ENCODE measurements around the gene NTM.

NTM gene

DNA sequence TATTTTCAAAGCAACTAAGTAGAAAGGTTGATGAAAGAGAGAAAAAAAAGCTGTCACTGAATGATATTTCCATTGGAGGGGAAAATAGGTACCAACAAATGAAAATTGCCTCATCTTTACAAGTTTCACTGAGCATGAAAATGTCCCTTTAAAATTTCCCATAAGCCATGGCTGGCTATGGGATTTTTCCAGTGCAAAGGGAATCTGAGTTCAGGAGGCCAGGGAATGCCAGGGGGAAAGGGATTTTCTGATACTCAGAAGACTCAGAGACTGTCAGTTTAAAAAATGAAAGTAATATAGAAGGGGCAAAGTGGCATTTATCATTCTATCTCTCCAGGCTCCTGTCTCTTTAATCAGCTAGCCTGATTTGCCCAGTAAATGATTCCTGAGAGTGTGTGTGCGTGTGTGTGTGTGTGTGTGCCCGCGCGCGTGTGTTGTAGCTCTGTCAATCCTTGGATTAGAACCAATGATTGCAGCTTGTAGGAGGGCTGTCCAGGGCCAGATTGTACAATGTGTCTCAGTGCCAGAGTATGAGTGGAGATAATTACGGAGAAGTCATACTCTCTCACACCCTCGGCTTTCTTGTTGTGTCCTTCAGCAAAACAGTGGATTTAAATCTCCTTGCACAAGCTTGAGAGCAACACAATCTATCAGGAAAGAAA, at the start of gene NTM:
Gene NTM (plus strand): TSS at position 526 of the 662 bp plus-strand sequence.
- H3K4me3 ChIP-seq (ENCODE audit: low read depth, low read length), result no peak within 1 kb of the TSS
- TF ChIP-seq, protein P1, sequence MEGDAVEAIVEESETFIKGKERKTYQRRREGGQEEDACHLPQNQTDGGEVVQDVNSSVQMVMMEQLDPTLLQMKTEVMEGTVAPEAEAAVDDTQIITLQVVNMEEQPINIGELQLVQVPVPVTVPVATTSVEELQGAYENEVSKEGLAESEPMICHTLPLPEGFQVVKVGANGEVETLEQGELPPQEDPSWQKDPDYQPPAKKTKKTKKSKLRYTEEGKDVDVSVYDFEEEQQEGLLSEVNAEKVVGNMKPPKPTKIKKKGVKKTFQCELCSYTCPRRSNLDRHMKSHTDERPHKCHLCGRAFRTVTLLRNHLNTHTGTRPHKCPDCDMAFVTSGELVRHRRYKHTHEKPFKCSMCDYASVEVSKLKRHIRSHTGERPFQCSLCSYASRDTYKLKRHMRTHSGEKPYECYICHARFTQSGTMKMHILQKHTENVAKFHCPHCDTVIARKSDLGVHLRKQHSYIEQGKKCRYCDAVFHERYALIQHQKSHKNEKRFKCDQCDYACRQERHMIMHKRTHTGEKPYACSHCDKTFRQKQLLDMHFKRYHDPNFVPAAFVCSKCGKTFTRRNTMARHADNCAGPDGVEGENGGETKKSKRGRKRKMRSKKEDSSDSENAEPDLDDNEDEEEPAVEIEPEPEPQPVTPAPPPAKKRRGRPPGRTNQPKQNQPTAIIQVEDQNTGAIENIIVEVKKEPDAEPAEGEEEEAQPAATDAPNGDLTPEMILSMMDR (IDR thresholded peaks at IDR 0.05; ENCODE audit: low read depth, low read length, missing control alignments), result no peak
- DNase-seq (ENCODE audit: low read depth), result no peak

DNA sequence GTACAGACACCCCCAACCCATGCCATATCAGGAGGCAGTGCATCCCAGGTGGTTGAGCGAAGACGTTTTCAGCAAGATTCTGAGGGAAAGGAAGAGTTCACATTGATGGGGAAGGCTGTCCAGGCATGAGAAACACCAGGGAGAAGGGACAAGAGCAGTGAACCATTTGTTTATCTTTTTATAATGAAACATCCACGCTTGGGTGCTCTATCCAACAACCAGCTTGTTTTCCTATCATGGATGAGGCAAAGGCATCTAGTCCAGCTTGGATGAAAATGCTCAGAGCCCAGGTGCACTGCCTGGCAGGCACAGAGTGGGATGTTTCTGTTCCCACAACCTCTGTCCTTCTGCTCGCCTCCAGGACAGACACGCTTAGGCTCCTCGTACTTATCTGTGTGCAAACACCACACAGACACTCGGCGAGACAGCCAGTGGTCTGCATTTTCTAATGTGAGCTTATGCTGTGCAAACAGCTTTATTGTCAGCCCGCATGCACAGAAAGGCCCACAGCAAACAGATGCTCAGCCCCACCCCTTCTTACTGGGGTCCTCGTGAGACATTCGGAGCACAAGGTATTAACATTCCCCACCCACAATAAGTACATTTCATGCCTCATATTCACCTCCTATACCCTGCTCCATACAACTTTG, 45.4 kb upstream of the NTM start:
- TF ChIP-seq, protein P1 (IDR thresholded peaks at IDR 0.05; ENCODE audit: low read depth, low read length, missing control alignments), result no peak
- H3K4me3 ChIP-seq (ENCODE audit: low read depth, low read length), result no peak overlapping the region
- DNase-seq (ENCODE audit: low read depth), result no peak

DNA sequence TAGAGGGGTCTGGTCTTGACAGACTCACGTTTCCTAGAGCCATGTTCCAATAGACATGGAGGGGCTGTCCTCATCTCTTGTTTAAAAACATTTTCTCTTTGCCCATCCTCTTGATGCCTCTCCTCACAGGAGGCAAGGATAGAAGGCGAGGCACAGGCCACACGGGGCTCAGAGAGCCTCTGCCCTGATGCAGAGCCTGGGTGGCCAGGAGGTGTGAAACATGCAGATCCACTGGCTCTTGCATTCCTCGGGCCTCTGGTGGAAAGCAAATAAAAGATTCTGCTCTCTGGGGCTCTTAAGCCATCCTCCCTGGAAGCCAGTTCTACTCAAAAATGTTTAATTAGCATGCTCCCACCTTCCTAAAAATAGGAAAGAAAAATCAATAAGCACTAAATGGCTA, 43.6 kb upstream of the NTM start:
- no peak for DNase-seq (ENCODE audit: low read depth)
- no peak overlapping the region for H3K4me3 ChIP-seq (ENCODE audit: low read depth, low read length)
- TF ChIP-seq, protein P1 (IDR thresholded peaks at IDR 0.05; ENCODE audit: low read depth, low read length, missing control alignments), result no peak

DNA sequence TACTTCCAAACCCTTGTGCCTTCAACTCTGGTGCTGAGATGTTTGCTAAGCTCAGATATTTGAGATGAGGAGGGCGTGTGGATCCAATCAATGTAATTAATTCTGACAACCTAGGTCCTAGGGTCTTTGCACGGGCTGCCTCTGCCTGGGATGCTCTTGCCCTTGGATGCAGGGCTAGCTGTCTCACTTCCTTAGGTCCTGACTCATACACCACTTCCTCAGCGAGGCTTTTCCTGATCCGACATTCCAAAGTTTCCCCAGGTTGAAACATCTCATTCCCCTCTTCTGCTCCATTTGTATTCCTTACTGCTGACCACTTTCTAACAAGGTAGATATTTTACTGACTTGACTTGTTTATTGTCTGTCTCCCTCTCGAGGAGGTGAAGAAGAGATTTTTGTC, 43.0 kb upstream of the NTM start:
- no peak for DNase-seq (ENCODE audit: low read depth)
- H3K4me3 ChIP-seq (ENCODE audit: low read depth, low read length), result no peak overlapping the region
- TF ChIP-seq, protein P1 (IDR thresholded peaks at IDR 0.05; ENCODE audit: low read depth, low read length, missing control alignments), result no peak

DNA sequence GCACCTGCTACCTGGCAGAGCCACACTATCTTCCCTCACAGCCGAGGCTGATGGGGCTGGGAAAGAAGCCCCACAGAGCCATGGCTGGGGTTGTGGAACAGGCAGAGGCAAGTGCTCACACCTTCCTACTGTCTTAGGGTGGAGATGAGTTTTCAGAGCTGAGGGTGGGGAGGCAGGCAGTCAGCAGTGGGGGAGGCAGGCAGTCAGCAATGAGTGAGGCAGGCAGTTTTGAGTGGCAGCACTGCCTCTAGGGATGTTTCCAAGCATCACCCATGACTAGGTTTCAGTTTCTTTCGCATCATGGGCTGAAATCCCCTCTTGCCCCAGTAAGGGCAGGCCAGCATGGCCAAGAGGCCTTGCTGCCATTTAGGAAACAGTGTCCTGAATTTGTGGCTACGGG, 41.6 kb upstream of the NTM start:
- TF ChIP-seq, protein P1 (IDR thresholded peaks at IDR 0.05; ENCODE audit: low read depth, low read length, missing control alignments), result no peak
- DNase-seq (ENCODE audit: low read depth), result no peak
- H3K4me3 ChIP-seq (ENCODE audit: low read depth, low read length), result no peak overlapping the region

DNA sequence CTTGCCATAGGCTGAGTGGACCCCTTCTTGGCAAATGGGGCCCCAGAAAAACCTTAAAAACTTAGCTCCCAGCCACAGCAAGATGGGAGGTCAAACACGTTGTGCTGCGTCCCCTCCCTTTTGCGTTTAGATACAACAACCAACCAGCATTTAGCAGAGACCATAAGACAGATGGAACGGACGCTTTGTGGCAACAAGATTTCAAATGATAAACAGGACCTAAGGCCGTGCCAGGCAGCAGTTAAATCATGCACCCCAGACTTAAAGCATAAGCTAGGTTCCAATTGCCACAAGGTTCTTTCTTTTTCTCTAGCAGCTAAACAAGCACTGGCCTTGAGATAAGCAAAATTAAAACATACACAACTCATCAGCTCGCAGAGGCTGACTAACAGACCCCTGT, 39.4 kb upstream of the NTM start:
- no peak for DNase-seq (ENCODE audit: low read depth)
- no peak overlapping the region for H3K4me3 ChIP-seq (ENCODE audit: low read depth, low read length)
- TF ChIP-seq, protein P1 (IDR thresholded peaks at IDR 0.05; ENCODE audit: low read depth, low read length, missing control alignments), result no peak

DNA sequence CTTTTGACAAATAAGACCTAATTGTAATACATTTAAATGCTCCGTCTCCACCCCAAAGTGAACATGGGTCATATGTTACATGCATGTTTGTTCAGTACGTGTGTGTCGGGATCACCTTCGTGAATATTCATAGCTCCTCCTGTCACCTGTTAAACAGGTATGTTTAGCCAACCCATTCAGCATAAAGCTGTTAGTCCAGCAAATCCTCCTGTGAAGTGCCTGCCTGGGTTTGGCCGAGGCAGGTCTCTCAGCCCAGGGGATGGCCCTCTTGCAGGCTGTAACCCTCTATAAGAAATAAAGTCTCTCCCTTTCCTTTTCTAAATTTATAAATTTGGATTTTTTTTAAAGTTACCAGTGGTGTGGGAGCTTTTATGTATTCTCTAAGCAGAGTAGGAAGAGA, 38.9 kb upstream of the NTM start:
- TF ChIP-seq, protein P1 (IDR thresholded peaks at IDR 0.05; ENCODE audit: low read depth, low read length, missing control alignments), result no peak
- H3K4me3 ChIP-seq (ENCODE audit: low read depth, low read length), result no peak overlapping the region
- no peak for DNase-seq (ENCODE audit: low read depth)

Data from GM12864 (cell line).